Vagina (tissue), 2 donors: ENCODE data around the gene PANX1.

Experiments used
- POLR2A ChIP-seq, 2 donors: fragments of 450-650 bp; IDR thresholded peaks; one replicate each; pipeline ENCODE4 v1.6.1; 2017; ENCODE audit warnings: antibody characterized with exemption in 2 of 2, mild to moderate bottlenecking in 2 of 2, moderate library complexity in 2 of 2
- POLR2AphosphoS5 ChIP-seq, 2 donors: sonication (generic); formaldehyde crosslinking; IDR thresholded peaks; one replicate each; pipeline ENCODE4 v1.9.0; 2017; ENCODE audit warnings: antibody characterized with exemption in 2 of 2, mild to moderate bottlenecking in 2 of 2, low read depth in 1 of 2; ENCODE audit not compliant: insufficient read depth in 1 of 2

- TF ChIP-seq POLR2AphosphoS5 (IDR thresholded peaks at IDR 0.05; ENCODE audit: insufficient read depth in 1 of 2, low read depth in 1 of 2): no peak
- TF ChIP-seq POLR2A (IDR thresholded peaks at IDR 0.05): no peak
These were observed 66.1 kb downstream of the PANX1 start for GRCh38 chr11:94194712-94195111.
